ENCODE results near the gene LRP1B.

The LRP1B gene

DNA sequence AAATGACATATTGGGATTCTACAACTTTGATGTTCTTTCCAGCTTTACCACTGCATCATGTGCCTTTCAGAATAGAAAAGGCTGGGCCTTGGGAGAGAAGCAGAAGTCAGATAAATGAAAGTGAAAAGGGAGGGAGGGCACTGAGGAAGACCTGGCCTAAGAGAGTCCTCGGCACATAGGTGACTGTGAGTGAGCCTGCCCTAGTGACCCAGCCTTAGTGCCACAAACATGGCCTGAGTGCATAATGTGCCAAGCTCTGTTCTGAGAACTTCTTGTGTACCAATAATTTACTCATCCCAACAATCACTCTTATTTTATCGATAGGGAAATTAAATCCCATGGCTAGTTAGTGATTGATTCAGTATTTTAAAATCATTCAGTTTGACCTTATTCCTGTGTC, 436.6 kb downstream of the LRP1B start:
- DNase-seq (ENCODE audit: low read depth in 2 of 2): no peak

- no peak for DNase-seq (ENCODE audit: low read depth in 2 of 2)
These were observed 438.0 kb downstream of the LRP1B start for GRCh38 chr2:141692829-141693228.

DNA sequence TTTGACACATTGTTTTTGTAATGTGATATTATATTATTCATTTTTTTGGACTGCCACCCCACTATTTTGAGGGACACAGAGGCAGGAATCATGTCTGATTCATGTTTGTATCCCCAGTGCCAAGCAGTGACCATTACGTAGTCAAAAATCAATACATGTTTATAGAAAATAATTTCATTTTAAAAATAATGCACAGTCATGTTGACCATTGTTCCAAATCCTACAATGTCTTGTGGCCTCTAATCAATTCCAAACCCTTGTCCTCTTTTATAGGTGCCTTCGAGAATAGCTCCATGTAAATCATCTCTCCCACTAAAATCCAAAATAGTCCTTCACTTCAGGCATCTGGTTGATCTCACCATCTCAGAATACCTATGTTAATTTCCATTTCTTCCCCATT, 454.7 kb downstream of the LRP1B start:
- DNase-seq (ENCODE audit: low read depth in 2 of 2): no peak

- no peak for DNase-seq (ENCODE audit: low read depth in 2 of 2)
These were observed 464.6 kb downstream of the LRP1B start for GRCh38 chr2:141666191-141666590.

DNA sequence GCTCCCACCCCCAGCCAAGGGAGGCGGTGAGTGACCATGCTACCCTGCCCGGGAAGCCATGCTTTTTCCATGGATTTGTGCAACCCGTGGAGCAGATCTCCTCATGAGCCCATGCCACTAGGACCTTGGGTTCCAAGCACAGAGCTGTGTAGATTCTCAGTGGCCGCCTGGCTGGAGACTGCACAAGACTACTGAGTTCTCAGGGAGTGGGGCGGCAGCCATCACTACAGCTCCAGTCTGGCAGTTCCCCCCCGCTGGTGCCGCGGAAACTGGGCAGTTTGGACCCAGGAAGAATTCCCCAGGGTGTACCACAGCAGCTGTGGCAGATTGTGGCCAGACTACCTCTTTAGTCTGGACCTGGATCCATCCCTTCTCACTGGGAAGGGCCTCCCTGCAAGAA, 470.6 kb downstream of the LRP1B start:
- no peak for DNase-seq (ENCODE audit: low read depth in 2 of 2)

- DNase-seq (ENCODE audit: low read depth in 2 of 2): no peak
These were observed 476.5 kb downstream of the LRP1B start for GRCh38 chr2:141654311-141654710.

DNA sequence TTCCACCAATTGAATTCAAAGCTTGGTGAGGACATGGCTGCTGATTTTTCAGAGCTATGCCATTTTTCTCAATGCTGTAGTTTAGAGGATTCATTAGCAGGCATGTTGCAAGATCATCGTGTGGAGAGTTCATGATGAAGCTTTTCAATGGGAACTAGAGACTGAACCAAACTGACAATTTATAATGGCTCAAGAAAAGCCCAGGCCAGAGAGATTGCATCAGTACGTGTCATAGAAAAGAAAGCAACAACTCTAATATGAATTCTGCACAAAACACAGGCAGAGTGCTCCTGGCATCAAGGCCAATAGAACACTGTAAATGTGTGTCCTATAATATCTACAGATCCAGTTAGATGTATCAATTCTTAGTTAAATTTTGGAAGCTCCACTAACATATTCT, 477.6 kb downstream of the LRP1B start:
- DNase-seq (ENCODE audit: low read depth in 2 of 2): no peak

DNA sequence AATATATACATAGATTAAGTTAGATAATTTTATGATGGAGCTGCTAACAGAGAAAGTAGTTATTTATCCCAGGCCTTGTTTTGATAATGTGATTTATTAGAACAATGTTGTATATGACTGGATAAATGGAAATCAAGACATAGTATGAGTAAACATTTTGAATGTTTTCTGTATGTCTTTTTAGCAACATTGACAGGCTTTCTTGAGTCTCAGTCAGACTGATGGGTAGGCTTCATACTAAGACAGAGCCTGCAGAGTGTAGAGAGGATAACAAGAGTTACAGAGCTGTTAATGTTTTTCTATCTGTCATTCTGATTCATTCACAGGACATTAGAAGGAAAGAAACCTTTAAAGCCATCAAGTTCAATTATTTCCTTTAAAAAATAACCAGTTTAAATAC, 478.5 kb downstream of the LRP1B start:
- DNase-seq (ENCODE audit: low read depth in 2 of 2): no peak

- DNase-seq (ENCODE audit: low read depth in 2 of 2): no peak
These were observed 483.5 kb downstream of the LRP1B start for GRCh38 chr2:141647353-141647752.

DNA sequence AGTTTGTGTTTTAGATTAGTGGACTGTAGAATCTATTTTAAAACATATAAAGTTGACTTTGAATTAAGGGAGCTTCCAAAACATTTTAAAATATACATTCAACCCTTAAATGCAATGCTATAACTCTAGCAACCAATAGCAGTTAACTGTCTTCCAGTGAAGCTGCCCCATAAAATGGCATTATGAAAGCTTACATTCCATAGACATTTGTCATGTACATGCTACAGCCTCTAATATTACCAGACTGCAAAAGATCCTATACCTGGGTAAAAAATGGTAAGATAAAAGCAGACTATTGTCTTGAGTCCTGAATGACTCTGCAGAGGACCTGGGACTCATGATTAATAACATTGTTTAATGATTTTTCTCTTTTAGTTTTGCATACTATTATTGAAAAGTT, 489.4 kb downstream of the LRP1B start:
- no peak for DNase-seq (ENCODE audit: low read depth in 2 of 2)

- DNase-seq (ENCODE audit: low read depth in 2 of 2): no peak
These were observed 491.0 kb downstream of the LRP1B start for GRCh38 chr2:141639809-141640208.

GRCh38 chr2:141633132-141633531, 497.7 kb downstream of the LRP1B start:
- DNase-seq (ENCODE audit: low read depth in 2 of 2): no peak

DNA sequence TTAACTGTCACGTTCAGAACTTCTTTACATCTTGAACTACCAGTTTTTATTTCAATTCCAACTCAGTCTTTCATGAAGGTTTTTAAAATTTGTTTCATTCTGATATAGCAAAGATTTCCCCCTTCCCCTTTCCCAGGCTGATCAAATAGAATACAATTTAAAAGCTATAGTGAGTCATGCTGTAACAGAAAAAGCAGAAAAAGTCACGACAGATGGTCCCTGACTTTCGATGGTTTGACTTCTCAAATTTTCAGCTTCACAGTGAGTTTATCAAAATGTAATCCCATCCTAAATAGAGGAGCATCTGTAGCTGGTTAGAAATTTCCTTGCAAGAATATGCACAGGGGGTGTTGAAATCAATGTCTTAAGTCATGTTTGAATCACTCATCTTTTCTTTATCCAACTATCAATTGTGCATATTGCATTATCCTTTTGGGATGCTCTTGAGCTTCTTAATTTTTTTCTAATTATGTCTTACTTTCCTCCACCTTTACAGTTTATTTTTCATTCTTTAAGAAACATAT, 500.3 kb downstream of the LRP1B start:
- DNase-seq (ENCODE audit: low read depth in 2 of 2): no peak

- no peak for DNase-seq (ENCODE audit: low read depth in 2 of 2)
These were observed 510.4 kb downstream of the LRP1B start for GRCh38 chr2:141620372-141620771.

- no peak for DNase-seq (ENCODE audit: low read depth in 2 of 2)
These were observed 512.4 kb downstream of the LRP1B start for GRCh38 chr2:141618457-141618856.

- no peak for DNase-seq (ENCODE audit: low read depth in 2 of 2)
These were observed 518.8 kb downstream of the LRP1B start for GRCh38 chr2:141611981-141612380.

GRCh38 chr2:141611176-141611571, 519.6 kb downstream of the LRP1B start:
- no peak for DNase-seq (ENCODE audit: low read depth in 2 of 2)

DNA sequence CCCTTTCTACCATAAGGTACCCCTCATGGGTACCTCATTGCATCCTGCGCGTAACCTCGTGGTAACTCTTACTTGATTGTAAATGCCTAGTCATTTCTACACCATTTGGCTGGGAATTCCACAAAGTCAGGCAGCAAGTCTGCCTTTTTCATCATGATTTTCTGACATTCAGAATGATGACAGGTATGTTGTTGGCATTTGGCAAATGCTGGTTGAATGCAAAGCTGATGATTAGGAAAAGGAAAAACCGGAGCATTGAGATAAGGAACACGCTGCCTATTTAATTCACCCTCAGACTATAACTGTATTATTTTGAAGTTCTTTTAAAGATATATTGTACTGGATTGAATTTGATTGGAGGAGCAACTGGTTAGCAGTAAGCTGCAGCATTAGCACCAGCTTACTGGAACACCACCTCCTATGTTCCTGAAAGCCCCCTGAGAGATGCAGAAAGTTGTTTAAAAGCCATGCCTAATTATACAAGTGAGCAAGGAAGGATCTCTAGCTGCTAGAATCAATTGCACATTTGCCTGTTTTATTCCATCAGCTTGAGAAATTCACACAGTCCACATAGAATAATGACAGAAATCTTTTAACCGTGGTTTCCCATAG, 520.1 kb downstream of the LRP1B start:
- no peak for DNase-seq (ENCODE audit: low read depth in 2 of 2)

GRCh38 chr2:141605163-141605562, 525.7 kb downstream of the LRP1B start:
- DNase-seq (ENCODE audit: low read depth in 2 of 2): no peak

DNA sequence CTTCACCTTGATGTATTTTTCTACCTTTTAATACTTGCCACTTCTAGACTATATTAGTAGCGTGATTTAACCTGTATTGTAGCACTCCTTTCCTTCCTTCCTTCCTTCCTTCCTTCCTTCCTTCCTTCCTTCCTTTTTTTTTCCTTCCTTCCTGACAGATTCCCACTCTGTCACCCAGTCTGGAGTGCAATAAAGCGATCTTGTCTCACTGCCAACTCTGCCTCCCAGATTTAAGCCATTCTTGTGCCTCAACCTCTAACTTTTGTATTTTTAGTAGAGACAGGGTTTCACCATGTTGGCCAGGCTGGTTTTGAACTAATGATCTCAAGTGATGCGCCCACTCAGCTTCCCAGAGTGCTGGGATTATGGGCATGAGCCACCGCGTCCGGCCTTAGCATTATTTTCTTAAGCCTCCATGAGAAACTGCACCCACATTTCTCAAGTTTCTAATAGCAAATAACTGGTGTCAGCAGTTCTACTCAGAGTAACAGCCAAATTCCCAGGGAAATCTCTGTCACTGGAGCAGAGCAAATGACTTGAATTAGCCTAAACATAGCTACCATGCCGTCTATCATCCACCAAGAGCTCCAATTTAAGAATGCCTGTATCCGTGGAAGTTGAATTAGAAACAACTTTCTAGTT, 529.2 kb downstream of the LRP1B start:
- DNase-seq (ENCODE audit: low read depth in 2 of 2): no peak

- DNase-seq (ENCODE audit: low read depth in 2 of 2): no peak
These were observed 531.1 kb downstream of the LRP1B start for GRCh38 chr2:141599721-141600120.

DNA sequence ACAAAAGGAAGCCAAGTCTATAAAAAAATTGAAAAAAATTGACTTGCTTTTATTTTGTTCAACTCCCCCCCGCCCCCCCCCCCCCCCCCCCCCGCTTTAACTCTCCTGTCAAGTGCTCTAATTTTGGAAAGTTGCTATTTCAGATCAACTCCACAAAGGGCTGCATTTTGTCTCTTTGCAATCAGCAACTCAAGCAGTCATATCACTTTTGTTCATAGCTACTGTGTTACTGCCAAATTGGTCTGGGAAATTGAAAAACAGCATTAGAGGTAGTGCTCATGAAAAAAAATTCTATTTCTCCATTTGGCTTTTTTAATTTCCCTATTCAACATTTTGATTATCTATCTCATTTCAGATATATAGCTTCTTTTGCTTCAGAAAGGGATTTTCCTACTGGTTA, 531.8 kb downstream of the LRP1B start:
- DNase-seq (ENCODE audit: low read depth in 2 of 2): no peak

DNA sequence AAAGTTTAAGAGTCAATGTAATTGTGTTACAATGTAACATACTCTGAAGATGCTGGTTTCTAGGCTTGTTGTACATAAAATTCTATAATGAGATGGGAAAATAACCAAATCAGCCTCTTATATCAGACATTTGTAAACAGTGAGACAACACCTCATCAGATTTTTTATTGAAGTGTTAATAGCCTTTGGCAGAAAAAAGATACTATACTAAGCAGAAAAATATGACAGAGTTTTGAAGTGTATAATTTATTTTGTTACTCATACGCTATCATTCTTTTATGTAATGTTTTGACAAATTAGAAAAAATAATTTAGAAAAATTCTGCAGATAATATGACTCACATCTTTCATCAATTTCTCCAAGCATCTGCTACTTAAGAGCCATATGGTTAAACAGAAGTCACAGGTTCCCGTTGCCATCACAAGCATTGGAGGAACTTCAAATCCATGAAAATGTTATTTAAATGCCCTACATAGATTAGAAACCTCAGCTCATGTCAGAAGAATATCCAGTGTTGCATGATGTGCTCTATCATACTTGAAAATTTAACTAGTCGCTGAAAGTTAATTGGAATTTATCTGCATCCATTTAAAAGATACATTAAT, 535.4 kb downstream of the LRP1B start:
- DNase-seq (ENCODE audit: low read depth in 2 of 2): no peak

Measured in stimulated activated CD8-positive, alpha-beta memory T cell treated with anti-CD3 and anti-CD28 coated beads, Interleukin-7, amount 100 ng/mL, for 4 hours (primary cell).